GM12892 (cell line): ENCODE measurements around the gene PRCC.
"Not testable (repeated sequence)": the region's sequence is repeated elsewhere in the genome, so short reads cannot be mapped to it uniquely, and the experiment has no call there.

Experiments used
- DNase-seq: peaks from one replicate; pipeline ENCODE4 v3.0.0; 2011; ENCODE audit not compliant: insufficient read length
- FAIRE-seq: peaks from 2 replicates; lab custom pipeline; 2011; peaks lifted over from hg19 to GRCh38; lab: Jason Lieb, UNC
- POLR2A ChIP-seq: IDR thresholded peaks from 2 replicates; pipeline ENCODE4 v1.6.1; 2011; ENCODE audit warnings: low read depth, low read length, control low read depth
- POLR2AphosphoS5 ChIP-seq: IDR thresholded peaks from 2 replicates; pipeline ENCODE4 v1.6.1; 2011; ENCODE audit warnings: low read depth, low read length, control low read depth
- TAF1 ChIP-seq: IDR thresholded peaks from 2 replicates; pipeline ENCODE4 v1.6.1; 2011; ENCODE audit warnings: low read depth, mild to moderate bottlenecking, control low read depth, low read length, borderline replicate concordance

The PRCC gene

DNA sequence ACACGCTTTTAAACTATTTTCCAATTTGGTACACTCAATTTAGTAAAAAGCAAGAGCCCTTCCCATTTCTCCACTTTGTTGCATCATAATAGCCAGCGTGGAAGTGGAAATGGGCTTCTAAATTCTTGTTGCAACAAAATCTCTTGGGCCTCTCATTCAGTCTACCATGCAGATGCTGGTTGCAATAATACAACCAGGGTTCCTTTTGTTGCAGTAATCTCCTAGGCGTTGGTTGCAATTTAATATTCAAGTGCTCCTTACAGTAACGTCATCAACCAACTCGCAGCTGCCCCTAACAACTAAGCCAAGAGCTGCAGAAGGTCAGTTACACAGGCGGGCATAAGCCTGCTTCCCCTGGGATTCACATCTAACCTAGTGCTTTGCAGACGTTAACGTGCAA lies 13.1 kb upstream of the PRCC start:
- TF ChIP-seq TAF1 (no peak), POLR2A (no peak), POLR2AphosphoS5 (no peak)
- FAIRE-seq (no peak), DNase-seq (no peak)

DNA sequence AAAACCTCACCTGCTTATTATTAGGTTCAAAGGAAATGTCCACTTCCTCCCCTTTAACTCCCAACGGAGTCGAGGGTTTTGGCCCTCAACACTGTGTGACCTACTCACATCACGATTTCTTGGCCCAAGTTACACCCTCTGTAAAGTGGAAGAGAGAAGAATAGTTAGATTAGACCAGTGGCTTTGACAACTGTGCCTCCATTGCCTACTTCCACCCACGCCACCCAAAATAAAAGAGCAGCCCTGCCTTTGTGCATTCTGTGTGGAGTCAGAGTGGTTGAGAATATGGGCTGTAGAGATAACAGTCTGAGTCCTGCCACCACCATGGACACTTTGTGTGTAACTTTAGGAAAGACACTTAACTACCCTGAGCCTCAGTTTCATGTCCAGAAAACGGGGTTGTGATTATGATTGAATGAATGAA lies 11.8 kb upstream of the PRCC start:
- no peak for FAIRE-seq
- no peak for DNase-seq
- no peak for TF ChIP-seq POLR2AphosphoS5
- TF ChIP-seq POLR2A = no peak
- no peak for TF ChIP-seq TAF1

DNA sequence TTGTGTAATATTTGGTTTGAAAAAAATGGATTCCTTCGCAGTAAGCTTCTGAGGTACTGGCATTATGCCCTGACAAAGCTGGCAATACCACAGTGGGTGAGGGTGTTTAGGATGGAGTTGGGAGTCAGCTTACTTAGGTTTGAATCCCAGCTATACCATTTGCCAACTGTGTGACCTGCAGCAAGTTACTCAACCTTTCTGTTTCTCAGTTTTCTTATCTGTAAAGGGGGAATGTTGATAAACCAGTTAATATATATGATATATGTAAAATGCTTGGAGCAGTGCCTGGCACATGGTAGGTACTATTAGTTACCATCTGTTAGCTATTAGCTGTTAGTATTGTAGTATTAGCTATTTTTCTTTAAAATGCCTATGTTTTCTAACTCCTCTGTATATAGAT lies 11.0 kb upstream of the PRCC start:
- DNase-seq = no peak
- no peak for TF ChIP-seq TAF1
- no peak for TF ChIP-seq POLR2AphosphoS5
- TF ChIP-seq POLR2A = no peak
- FAIRE-seq = no peak

DNA sequence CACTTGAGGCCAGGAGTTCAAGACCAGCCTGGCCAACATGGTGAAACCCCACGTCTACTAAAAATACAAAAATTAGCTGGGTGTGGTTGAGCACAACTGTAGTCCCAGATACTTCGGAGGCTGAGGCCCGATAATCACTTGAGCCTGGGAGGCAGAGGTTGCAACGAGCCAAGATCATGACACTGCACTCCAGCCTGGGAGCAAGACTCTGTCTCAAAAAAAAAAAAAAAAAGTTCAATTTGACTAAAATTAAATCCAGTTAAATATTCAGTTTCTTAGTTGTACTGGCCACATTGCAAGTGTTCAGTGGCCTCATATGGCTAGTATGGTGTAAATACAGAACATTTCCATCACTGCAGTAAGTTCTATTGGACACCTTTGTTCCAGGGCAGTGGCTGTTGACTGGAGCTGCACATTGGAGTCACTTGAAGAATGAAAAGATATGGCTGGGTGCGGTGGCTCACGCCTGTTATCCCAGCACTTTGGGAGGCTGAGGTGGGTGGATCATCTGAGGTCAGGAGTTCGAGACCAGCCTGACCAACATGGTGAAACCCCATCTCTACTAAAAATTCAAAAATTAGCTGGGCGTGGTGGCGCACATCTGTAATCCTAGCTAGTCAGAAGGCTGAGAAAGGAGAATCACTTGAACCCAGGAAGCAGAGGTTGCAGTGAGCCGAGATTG lies 9.6 kb upstream of the PRCC start:
- DNase-seq, FAIRE-seq: not testable (repeated sequence)

DNA sequence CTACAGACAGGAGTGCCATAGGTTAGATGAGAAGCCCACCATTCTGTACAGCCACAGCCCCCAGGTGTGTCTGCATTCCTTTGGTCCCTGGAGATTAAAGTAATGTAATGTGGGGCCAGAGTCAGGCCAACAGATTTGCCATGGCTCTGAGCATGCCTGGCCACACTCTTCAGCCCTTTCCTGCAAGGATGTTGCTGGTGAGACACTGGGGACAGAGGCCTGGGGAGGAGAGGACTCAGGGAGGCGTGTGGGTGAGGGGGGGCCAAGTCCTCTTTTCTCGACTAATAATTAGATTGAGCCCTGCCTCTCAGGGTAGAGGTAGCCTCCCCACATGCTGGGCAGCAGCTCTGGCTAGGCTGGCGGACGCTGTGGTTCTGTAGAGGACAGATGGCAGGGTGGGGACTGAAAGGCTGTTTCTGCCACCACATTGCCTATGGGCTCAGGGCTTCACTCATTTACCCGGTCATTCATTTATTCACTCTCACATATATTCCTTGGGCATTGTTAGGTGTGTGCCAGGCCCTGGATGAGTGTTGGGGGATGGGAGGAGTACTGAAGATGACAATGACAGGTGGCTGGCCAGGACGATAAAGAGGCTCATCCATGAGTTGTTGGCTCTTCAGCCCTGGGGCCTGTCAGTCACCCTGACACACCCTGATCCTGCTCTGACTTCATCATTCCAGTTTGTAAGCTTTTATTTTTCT lies 7.1 kb upstream of the PRCC start:
- DNase-seq = no peak
- TF ChIP-seq POLR2A = no peak
- no peak for TF ChIP-seq TAF1
- no peak for TF ChIP-seq POLR2AphosphoS5
- no peak for FAIRE-seq

DNA sequence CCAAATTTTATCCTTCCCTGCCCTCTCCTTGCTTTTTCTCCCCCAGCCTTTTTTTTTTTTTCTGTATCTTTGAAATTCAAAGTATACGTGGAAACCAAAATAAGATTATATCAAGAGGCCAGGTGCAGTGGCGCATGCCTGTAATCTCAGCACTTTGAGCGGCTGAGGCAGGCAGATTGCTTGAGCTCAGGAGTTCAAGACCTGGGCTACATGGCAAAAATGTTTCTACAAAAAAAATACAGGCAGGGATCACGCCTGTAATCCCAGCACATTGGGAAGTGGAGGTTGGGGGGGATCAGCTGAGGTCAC lies 6.6 kb upstream of the PRCC start:
- no peak for TF ChIP-seq POLR2AphosphoS5
- TF ChIP-seq TAF1 = no peak
- no peak for TF ChIP-seq POLR2A
- DNase-seq (no peak), FAIRE-seq (no peak)

DNA sequence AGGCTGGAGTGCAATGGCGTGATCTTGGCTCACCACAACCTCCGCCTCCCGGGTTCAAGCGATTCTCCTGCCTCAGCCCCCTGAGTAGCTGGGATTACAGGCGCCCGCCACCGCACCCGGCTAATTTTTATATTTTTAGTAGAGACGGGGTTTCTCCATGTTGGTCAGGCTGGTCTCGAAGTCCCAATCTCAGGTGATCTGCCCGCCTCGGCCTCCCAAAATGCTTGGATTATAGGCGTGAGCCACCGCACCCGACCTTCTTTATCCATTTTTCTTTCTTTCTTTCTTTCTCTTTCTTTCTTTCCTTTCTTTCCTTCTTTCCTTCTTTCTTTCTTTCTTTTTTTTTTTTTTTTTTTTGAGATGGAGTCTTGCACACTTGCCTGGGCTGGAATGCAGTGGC lies 2.2 kb upstream of the PRCC start:
- FAIRE-seq, DNase-seq: not testable (repeated sequence)

DNA sequence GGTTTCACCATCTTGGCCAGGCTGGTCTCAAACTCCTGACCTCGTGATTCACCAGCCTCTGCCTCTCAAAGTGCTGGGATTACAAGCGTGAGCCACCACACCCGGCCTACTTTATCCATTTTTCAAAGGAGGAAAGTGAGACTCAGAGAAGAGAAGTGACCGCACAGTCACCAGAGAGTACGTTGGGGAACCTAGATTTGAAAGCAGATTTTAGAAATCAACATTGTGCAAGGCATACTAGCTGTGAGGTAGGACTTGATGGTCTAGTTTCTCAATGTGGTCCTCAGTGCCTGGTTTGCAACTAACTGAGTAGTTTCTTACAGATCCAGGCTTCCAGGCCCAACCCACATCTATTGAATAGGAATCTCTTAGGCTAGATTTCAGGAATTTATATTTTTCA lies 1.7 kb upstream of the PRCC start:
- FAIRE-seq (no peak), DNase-seq (no peak)
- TF ChIP-seq POLR2A (no peak), POLR2AphosphoS5 (no peak), TAF1 (no peak)

DNA sequence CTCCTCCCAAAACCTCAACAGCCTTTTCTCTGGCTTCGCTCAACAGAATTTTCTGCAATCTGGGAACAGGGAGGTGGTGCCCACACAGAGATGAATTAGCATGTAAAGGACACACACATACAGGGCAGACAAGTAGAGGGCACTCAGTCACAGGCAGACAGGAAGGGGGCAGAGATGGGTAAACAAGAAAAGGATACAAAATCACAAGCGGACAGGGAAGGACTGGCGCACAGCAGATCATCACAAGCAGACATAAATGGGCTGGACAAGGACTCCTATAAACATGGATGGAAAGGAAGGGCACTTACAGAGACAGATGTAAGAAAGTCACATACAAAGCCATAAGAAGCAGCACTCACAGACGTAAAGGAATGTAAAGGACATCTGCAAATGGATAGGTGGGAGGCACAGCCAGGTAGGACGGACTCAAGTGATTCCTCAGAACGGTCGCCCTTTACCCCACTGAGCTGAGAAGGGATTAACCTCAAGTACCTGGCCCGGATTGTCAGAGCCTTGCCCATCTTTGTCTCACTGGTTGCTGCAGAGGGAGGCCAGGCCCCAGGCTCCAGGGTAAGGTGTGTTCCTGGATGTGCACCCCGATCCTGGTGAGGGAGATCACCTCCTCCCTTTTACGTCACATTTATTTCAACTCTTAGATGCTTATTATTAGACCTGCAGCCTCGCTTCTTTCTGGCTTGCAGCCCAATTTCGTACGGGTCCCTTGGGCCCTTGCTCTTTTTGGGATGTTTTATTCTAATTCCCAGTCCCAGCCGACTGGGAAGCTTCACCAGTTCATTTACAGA lies 836 bp upstream of the PRCC start:
- DNase-seq (no peak), FAIRE-seq (no peak)
- TF ChIP-seq POLR2A (no peak; the same call in 1 of the 2 replicates), TAF1 (no peak), POLR2AphosphoS5 (no peak)

DNA sequence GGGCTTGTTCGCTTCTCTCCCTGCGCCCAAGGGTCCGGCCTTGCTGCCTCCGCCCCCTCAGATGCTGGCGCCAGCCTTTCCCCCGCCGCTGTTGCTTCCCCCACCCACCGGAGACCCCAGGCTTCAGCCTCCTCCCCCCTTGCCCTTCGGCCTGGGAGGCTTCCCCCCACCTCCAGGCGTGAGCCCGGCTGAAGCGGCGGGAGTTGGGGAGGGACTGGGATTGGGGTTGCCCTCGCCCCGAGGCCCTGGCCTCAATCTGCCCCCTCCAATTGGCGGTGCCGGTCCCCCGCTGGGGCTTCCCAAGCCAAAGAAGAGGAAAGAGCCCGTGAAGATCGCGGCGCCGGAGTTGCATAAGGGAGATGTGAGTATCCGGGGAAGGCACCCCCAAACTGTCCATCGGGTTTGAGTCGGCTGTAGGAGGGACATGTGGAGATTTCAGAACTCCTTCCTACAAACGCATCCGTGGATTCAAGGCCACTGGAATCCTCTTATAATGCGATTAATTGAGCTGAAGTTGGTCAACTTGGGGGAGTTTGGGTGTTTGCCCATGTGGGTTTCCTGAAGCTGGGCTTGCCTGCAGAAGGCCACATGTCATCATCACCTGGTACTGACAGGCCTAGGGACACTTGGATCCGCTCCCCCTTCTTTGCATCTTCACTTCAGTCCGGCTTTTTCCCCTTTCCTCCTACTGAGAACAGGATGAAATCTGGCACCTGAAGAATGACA lies 707 bp downstream of the PRCC start:
- no peak for TF ChIP-seq TAF1
- no peak for TF ChIP-seq POLR2AphosphoS5
- 0 out of 2 replicates have a peak, but pooled peaks have one; percentile 12 for TF ChIP-seq POLR2A
- DNase-seq = no peak
- peak; percentile 9 for FAIRE-seq

DNA sequence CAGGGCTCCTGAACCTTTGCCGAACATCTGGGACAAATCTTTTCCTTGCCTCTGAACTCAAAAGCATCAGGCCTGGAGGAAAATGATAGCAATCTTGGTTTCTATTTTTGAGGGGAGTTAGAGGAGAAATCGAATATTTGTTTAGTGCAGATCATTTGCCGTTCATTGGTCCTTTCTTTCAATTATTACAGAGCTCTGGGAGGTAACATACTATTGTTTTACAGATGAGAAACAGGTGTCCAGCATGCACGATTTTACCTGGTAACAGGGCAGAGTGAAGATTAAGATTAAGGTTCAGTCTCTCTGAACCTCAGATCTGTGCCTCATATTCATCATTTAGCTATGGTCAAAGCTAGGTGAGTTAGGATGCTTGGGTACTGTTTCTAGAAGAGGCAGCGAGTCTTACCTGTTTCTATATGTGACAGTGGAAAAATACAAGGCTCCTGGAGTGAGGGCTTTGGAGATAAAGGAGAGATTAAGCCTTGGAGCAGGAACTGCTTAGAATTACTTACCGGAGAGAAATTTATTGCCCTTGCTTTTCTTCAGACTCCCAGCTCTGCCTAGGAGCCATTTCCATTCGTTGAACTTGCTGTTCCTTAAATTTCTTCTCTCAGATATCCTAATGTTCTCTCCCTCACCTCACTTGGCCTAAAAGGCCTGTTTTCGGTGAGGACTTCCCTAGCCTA lies 1.4 kb downstream of the PRCC start:
- no peak for TF ChIP-seq TAF1
- TF ChIP-seq POLR2A = no peak
- TF ChIP-seq POLR2AphosphoS5 = no peak
- DNase-seq (no peak), FAIRE-seq (no peak)
